ENCODE data around the gene CELF1.

DNA sequence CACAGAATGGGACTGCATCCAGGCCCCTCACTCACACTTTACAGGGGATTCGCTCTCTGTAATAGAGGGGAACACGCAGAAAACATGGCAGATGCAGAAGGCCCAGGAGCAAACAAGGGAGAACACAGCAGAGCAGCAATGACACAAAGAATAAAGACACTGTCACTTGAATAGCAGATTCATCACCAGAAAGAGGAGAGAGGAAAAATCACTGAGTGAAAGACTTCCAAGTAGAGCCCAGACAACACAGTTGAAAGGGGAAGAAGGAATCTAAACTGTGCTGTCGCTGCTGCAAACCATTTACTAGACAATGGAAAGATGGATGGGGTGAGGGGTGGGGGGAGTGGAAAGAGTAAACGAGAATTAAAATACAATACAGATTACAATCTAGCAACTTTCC is 75.2 kb downstream of the CELF1 start:
- TF ChIP-seq CTCF (conservative IDR thresholded peaks at IDR 0.05) (no peak), ZFX (IDR thresholded peaks at IDR 0.05) (no peak)

Data from C4-2B (cell line).